Measurements from ENCODE around the gene BFSP2.
"Not testable (repeated sequence)": the region's sequence is repeated elsewhere in the genome, so short reads cannot be mapped to it uniquely, and the experiment has no call there.

Gene BFSP2

DNA sequence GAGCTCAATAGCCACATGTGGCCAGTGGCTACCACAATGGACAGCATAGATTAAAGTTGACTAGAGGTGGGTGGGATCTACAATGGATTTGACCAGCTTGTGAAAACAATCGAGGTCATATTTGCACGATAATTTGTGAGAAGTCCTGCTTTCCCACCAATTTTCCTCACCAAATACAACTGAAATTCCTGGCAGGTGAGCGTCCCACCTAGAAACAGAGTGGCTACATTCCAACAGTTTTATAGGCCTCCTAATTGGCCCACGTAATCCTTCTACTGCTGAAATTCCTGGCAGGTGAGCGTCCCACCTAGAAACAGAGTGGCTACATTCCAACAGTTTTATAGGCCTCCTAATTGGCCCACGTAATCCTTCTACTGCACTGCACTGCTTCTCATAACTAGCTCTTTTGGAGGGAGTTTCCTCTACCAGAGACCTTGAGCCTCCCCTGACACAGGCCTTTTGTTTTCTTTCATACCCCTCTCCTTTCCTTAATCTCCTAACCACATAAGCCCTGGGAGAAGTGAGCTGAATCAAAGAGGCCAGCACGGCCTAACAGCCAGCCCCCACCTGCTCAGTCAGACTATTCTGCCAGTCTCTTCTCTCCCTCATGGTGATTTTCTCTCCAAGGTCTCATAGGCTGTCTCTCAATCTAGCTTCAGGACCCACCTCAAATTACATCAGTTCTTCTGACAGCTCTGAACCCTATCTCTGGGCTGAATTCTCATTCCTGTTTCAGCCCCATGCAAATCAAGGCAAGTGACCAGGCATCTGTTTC lies 80.2 kb downstream of the BFSP2 start:
- peak; percentile 55 for DNase-seq (ENCODE audit: low spot score)

DNA sequence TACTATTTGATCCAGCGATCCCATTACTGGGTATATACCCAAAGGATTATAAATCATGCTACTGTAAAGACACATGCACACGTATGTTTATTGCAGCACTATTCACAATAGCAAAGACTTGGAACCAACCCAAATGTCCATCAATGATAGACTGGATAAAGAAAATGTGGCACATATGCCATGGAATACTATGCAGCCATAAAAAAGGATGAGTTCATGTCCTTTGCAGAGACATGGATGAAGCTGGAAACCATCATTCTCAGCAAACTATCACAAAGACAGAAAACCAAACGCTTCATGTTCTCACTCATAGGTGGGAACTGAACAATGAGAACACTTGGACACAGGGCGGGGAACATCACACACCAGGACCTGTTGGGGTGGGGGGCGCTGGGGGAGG lies 82.6 kb downstream of the BFSP2 start:
- DNase-seq (ENCODE audit: low spot score), result not testable (repeated sequence)

DNA sequence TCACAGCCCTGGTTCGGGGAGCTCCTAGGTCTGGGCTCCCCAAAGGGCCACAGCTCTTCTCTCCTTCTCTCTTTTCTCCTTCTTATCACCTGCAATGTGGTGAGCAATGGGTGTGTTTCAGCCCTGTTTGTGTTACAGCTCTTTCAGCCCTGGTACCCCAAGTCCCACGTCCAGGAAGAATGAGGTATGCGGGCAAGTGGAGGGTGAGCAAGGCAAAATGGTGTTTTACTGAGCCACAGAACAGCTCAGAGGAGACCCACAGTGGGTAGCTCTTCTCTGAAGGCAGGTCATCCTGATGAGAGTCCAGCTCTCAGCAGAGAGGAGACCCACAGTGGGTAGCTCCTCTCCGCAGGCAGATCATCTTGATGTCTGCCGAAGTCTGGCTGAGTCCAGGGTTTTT lies 86.8 kb downstream of the BFSP2 start:
- no peak for DNase-seq (ENCODE audit: low spot score)

DNA sequence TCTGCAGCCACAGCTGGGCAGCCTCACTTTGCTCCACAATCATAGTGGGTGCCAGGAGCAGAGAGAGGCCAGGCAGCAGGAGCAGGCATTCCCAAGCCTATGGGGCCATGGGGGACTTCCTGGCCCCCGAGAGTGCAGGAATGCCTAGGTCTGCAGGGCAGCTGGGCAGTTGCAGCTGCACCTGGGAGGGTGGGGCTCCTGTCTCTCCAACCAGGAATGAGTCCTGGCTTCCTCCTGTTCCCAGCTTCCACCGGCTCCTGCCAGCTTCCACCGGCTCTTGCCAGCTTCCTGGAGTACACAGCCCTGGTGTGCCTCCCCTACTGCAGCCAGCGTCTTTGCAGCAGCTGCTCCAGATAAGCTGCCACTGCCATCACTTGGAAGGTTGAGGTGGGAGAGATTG lies 87.3 kb downstream of the BFSP2 start:
- no peak for DNase-seq (ENCODE audit: low spot score)

DNA sequence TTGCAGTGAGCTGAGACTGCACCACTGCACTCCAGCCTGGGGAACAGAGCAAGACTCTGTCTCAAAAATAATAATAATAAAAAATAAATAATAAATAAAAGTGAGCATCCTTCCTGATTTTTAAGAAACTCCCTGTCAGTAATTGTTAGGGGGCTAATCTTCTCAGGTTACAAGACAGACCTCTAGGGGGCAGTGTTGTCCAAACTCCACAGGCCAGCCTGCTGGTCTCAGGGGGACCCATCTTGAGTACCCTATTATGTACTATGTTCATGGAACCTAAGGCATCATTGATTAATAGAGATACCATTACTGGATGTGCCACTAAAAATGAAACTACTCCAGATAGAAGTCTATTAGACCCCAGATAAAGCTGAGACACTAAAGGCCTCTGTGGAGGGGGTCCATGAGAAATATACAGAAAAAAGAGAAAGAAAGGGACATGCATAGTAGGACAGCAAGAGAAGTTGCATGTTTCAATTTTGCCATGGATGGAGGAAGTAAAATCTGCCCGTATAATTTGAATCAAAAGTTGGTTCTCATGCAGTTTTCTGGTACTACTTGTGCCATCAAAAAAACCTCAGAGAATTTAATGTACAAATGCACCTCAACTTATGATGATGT lies 88.2 kb downstream of the BFSP2 start:
- peak; percentile 53 for DNase-seq (ENCODE audit: low spot score)

DNA sequence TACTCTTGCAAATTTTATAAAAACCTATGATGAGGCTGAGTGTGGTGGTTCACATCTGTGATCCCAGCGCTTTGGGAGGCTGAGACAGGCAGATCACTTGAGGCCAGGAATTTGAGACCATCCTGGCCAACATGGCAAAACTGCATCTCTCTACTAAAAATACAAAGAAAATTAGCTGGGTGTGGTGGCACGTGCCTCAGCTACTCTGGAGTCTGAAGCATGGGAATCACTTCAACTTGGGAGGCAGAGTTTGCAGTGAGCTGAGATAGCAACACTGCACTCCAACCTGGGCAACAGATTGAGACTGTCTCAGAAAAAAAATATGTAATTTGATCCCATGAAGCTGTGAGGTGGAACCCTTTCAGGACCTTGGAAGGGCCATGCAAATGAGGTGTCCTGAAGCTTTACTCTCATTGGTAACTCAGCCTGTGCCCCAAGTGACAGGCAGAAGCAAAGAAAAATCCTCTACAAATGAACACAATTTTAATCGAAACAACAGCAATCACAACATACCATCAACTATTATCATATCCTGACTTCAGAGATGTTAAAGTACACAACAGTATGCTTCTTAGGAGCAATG lies 89.0 kb downstream of the BFSP2 start:
- peak; percentile 50 for DNase-seq (ENCODE audit: low spot score)

DNA sequence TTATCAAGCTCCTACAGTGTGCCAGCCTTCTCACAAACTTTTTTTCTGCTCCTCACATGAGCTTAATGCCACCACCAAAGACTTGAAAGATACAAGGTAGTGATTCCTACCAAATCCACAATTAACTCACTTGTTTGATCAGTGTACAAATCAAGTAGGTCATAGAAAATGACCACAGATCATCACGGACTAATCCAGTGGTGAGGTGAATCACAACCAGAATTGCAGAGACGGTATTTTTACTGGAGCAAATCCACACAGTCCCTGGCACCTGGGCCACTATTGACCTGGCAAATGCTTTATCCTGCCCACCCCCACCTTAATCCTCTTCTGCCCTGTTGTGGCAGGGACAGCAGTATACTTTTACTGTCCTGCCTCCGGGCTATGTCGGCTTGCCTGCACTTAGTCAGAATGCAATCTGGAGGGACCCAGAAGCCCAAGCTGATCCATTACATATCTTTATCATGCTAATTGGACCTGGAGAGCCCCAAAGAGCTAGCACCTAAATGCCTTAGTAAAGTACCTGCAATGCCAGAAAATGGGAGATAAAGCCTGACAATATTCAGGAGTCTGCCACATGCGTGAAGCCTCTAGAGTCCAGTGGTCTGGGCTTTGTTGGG lies 89.7 kb downstream of the BFSP2 start:
- no peak for DNase-seq (ENCODE audit: low spot score)

DNA sequence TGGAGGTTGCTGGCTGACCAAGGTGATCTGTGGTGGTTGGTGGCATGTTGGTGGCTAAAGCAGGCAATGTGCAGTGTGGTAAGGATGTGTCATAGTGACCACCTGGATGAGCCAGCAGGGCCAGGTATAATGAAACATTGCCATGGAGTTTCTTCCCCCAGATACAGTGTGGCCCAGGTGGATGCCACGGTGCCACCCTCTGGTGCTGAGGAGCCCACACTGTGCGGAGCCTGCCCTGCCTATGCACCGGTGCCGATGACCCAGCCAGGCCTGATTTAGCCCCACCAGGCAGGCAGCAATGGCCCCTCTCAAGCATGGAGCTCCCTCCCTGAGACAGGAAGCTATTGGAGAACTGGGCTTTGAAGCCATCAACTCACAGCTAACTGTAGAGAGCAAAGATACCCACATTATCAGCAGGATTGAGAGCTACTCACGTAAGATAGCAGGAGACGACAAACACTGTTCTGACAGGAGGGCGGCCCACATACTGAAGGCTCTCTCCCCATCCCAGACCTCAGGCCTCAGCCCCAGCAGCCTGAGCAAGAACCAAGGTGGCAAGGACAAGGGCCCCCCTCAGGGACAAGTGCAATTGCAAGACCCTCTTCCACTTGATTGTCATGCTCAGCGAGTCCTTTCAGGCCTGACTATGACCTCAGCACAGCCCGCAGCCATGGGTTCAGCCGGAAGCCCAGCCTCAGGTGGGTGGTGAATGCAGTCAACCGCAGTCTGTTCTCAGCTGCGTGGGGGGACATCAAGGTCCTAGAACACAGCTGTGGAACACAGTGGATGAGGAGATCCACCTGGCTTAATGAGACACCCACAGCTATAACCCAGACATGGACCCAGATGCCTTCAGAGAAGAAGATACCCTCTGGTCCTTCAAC lies 90.9 kb downstream of the BFSP2 start:
- DNase-seq (ENCODE audit: low spot score), result no peak

DNA sequence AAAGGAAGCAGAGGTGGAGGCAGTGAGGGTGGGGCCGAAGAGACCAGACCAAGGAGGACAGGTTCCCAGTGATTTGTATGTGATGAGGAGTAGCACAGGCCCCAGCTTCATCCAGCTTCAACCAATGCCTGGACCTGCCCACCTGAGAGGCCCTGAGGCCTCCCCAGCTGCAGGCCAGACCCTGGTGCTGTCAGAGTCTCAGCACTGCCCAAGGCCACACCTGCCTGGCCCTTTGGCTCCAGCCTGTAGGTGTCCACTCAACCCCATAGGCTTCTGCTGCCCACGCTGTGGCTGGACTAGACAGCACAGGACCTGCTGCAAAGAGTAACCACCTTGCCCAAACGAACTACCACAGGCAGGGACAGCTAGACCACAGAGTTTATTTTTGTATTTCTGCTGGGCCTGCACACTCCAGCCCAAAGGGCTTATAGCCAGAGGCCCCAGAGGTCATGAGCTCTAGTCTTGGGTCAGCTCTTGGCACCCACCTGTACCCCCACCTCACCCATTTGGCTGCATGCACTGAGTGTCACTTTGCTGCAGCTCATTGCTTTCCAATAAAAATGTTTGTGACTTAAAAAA lies 91.7 kb downstream of the BFSP2 start:
- no peak for DNase-seq (ENCODE audit: low spot score)

DNA sequence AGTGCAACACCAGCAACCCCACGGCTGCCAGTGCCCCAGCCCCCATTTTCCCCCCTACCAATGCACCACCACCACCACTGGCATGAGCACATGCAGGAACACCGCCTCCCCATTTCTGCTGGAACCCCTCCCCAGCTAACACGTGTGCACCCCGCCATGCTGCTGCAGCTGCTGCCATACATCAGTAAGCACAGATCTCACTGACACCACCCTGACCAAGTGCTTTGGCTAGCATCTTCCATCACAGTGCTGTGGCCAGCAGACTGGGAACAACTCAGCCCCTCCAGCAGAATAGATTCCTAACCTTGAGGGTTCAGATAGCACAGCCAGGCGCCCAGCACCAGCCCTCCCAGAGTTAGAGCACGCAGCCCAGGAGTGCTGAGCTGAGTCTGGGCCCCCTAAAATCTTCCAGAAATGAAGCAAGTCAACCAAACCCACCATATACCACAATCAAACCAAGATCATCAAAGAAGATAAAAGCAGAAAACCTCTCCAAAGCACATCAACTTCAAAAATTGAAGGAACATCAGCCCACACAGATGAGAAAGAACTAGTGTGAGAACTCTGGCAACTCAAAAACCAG lies 92.4 kb downstream of the BFSP2 start:
- DNase-seq (ENCODE audit: low spot score), result no peak

DNA sequence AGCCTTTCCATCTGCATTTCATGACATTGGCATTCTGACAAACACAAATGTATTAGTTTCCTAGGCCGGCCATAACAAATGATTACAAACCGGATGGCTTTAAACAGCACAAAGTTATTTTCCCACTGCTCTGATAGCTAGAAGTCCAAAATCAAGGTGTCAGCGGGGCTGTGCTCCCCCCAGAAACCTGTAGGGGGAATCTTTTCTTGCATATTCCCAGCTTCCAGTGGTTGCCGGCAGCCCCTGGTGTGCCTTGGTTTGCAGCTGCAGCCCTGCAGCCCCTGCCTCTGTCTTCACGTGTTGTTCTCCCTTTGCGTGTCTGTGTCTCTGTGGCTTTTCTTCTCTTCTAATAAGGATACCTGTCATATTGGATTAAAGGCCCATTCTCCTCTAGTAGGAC lies 94.6 kb downstream of the BFSP2 start:
- peak; percentile 67 for DNase-seq (ENCODE audit: low spot score)

DNA sequence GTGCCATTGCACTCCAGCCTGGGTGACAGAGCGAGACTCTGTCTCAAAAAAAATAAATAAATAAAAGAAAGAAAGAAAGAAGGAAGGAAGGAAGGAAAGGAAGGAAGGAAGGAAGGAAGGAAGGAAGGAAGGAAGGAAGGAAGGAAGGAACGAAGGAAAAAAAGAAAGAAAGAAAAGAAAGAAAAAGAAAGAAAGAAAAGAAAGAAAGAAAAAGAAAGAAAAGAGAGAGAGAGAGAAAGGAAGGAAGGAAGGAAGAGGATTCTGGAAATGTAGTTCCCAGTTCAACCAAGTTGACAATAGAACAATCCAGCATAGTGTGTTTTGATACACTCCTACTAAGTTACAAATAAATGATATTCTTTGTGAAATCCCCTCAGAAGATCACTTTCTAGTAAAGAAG lies 102.7 kb downstream of the BFSP2 start:
- not testable (repeated sequence) for DNase-seq (ENCODE audit: low spot score)

DNA sequence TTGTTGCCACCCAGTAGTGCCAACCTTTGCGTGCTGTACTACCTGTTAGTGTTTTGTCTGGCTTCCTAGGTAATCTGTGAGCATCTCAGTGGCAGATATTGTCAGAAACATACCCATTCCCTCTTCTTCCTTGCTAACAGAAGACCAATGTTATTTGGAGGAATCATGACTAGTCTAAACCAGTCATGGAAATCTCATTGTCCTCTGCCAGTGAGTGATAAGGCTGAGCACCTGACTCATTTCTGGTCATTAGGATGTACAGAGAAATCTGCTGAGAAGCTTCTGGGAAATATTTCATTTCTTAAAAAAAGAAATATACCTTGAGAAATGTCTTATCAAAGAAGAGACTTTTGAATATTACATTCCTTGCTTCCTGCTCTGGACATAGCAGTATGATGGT lies 103.6 kb downstream of the BFSP2 start:
- no peak for DNase-seq (ENCODE audit: low spot score)

DNA sequence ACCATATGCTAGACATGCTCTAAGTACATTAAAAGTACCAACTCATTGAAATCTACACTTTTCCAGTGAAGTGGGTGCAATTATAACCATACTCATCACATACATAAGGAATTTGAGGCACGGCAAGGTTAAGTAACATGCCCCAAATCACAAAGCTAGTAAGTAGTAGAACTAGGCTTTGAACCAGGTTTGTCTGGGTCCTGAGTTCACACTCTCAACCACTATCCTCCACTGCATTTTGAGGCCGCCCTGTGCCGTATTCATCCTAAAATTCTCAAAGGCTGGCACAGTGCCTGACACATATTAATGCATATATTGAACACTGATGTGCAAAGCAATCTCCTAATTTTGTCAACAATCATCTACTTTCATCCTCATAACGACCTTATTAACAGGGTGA lies 104.9 kb downstream of the BFSP2 start:
- no peak for DNase-seq (ENCODE audit: low spot score)

DNA sequence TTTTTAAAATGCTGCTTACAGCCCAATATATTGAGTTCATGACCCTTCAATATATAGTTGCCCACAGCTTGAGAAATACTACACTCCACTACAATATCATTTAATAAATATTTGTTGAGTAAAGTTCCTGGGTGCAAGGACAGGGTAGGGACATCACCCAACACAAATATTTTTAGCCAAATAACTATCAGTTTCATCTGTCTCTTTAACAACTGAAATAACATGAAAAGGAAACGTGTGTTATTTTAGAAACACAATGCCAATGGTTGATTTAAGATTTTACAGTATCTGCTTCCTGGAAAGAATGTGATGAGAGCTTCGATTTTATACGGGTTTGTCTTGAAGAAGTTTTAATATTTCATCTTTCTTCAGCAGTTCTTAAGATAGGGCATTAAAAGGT lies 106.0 kb downstream of the BFSP2 start:
- no peak for DNase-seq (ENCODE audit: low spot score)

DNA sequence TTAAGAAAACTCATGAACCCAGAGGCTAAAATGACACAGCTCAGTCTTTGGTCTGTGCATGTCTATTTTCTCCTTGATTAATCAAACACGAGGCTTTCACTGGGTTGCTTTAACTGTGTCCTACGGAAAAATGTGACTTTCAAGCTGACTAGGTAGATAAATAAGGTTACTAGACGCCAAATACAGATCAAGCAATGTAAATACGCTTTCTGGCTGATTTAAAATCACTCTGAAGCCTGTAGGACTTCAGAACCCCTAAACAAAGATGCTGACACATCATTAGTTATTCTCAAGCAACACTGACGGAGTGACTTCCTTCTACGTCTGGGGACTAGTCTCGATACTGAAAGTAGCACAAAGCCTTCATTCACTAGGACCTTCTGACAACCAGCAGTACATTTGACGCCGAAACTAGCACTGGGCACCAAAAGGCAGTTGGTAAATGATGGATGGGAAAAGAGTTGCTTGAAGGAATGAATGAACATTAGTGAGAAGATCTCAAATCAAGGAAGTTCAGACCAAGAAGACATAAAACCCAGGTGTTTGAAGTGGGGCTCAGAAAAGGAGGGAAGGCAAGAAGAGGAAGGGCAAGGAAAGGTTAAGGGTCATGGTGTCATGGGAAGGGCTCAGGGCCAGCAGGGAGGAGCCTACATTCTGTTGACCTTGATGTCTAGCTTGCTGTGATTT lies 106.5 kb downstream of the BFSP2 start:
- DNase-seq (ENCODE audit: low spot score), result no peak

DNA sequence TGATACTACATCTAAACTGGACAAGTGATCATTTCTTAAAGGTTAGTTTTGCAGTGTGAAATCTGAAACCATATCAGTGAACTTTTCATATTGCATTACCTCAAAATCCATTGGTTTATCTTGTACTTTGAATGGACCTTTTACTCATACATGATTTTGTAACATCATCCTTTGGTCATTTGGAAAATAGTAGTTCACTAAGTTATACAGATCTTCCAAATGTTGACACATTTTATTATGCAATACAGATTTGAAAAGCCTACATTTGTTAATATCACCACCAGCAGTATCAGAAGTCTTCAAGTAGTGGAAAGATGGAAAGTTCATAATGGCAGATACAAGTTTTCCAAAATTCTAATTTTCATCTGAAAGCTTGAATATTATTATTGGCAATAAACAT lies 109.6 kb downstream of the BFSP2 start:
- DNase-seq (ENCODE audit: low spot score), result no peak

DNA sequence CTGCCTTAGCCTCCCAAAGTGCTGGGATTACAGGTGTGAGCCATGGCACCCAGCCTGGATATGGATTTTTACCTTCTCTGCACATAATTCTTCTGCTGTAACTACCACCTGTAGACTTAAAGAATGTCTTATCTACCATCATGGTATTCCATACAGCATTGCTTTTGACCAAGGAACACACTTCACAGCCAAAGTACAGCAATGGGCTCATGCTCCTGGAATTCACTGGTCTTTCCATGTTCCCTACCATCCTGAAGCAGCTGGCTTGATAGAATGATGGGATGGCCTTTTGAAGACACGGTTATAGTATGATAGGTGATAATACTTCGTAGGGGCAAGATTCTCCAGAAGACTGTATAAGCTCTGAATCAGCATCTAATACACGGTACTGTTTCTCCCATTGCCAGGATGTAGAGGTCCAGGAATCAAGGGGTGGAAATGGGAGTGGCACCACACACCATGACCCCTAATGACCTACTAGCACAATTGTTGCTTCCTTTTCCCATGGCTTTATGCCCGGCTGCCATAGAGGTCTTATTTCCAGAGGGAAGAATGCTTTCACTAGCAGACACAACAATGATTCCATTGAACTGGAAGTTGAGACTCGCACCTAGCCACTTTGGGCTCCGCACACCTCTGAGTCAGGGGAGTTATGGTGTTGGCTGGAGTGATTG lies 112.7 kb downstream of the BFSP2 start:
- DNase-seq (ENCODE audit: low spot score), result no peak

DNA sequence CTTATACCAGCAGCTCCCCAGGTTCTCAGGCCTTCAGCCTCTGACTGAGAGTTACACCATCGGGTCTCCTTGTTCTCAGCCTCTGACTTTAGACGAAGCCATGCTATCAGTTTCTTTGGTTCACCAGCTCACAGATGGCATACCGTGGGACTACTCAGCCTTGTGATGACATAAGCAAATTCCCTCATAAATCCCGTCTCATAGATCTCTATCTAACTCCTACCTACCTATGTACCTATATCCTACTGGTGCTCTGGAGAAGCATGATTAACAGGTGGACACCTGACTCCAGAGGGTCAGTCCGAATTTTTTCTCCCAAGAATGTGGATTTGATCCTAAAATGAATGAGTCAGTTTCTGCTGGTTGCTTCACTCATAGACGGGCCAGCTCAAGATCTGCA lies 114.6 kb downstream of the BFSP2 start:
- DNase-seq (ENCODE audit: low spot score), result no peak

DNA sequence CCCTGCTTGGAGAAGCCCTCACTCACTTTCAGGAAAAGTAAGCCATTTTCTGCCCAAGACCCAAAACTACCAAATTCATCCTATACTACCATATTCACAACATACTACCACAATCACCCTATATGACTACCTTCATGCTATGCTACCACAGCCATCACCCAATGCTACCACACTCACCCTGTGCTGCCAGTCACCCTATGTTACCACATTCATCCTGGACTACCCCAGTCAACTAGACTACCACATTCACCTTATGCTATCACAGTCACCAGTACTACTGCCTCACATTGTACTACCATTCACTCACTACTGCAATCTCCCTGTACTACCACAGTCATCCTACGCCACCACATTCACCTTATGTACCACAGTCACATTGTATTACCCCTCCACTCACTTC lies 115.3 kb downstream of the BFSP2 start:
- DNase-seq (ENCODE audit: low spot score), result no peak
